ENCODE results near the gene VTN.

DNA sequence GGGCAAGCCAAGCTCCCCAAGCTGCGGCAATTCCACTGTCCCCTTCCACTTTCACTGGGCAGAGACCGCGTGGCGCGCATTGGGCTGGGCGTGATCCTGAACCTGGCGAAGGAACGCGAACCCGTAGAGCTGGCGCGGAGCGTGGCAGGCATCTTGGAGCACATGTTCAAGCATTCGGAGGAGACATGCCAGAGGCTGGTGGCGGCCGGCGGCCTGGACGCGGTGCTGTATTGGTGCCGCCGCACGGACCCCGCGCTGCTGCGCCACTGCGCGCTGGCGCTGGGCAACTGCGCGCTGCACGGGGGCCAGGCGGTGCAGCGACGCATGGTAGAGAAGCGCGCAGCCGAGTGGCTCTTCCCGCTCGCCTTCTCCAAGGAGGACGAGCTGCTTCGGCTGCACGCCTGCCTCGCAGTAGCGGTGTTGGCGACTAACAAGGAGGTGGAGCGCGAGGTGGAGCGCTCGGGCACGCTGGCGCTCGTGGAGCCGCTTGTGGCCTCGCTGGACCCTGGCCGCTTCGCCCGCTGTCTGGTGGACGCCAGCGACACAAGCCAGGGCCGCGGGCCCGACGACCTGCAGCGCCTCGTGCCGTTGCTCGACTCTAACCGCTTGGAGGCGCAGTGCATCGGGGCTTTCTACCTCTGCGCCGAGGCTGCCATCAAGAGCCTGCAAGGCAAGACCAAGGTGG, 11.2 kb upstream of the VTN start:
- TF ChIP-seq, protein P1, sequence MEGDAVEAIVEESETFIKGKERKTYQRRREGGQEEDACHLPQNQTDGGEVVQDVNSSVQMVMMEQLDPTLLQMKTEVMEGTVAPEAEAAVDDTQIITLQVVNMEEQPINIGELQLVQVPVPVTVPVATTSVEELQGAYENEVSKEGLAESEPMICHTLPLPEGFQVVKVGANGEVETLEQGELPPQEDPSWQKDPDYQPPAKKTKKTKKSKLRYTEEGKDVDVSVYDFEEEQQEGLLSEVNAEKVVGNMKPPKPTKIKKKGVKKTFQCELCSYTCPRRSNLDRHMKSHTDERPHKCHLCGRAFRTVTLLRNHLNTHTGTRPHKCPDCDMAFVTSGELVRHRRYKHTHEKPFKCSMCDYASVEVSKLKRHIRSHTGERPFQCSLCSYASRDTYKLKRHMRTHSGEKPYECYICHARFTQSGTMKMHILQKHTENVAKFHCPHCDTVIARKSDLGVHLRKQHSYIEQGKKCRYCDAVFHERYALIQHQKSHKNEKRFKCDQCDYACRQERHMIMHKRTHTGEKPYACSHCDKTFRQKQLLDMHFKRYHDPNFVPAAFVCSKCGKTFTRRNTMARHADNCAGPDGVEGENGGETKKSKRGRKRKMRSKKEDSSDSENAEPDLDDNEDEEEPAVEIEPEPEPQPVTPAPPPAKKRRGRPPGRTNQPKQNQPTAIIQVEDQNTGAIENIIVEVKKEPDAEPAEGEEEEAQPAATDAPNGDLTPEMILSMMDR (conservative IDR thresholded peaks at IDR 0.05): no peak
- no peak for TF ChIP-seq ZFX (IDR thresholded peaks at IDR 0.05)
